ENCODE results near the gene MYOM1.

Gene MYOM1

GRCh38 chr18:3114026-3114425 is 105.7 kb downstream of the MYOM1 start:
- no peak for DNase-seq

DNA sequence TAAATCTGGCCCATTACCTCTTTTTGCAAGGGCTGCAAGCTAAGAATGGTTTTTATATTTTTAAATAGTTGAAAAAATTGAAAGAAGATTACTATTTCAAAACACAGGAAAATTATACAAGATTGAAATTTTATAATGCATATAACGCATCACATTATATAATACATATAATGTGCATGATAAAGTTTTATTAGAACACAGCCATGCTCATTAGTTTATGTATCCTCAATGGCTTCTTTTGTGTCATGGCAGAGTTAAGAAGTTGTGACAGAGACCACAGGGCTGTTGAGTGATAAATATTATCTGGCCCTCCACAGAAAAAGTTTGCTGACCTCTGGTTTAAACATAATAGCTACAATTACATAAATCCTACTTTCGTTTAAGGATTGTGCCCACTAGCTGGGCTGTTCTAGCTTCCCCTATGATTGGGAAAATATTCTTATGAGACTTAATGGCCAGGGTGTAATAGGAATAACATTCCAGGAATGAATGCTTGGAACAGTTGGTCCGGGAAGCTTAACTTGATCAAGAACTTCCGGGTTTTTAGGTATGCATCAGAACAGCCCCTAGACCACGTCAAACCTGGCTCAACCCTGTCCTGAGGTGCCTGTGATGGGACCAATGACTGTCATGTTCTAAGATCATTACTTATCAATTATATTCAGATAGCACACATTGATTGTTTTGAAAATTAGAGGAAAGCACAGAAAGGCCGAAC is 108.1 kb downstream of the MYOM1 start:
- DNase-seq = no peak

DNA sequence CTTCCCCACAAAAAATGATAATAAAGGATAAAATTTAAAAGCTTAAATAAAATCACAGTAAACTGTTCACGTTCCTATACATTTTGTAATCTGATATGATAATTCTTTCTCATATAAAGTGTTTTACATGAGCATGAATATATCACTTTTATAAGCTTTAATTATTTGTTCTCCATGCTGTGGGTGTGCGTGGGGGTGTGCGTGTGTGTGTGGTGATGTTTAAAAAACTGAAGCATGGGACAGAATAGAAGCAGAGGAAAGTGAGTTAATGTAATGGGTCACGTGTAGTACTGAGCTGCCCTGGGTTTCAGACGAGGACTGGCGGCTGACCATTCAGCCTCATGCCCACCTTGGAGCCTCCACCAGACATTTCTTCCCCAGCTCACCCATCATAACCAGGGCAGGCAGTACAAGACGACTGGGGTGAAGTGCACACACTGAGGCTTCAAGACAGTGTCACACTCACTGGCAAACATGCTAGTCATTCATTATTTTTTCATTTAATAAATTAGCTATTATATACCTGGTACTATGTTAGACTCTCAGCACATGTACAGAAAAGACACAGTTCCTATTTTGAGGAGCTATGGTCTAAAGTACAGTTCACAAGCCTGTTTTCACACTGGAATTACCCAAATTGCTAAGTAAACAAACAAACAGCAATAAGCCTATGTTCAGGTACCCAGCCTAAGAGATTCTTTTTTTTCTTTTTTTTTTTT is 109.6 kb downstream of the MYOM1 start:
- no peak for DNase-seq

DNA sequence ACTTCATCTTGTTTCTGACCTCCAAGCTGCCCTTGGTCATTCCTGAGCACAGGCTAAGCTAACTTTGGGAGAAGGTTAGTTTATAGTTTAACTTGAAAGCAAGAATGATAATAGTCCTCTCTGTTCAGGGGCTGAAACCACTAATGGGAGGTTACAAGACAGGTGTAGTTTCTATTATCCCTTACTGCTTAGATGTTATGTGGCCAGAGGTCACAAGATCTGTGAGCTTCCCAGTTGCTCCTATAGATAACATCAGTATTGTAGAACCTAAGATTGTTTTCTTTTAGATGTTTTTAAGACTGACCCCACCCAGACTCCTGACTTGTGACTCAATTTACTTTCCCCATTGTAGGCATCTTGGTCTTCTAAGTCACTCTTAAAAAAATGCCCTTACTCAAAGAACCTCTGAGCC is 112.0 kb downstream of the MYOM1 start:
- no peak for DNase-seq

DNA sequence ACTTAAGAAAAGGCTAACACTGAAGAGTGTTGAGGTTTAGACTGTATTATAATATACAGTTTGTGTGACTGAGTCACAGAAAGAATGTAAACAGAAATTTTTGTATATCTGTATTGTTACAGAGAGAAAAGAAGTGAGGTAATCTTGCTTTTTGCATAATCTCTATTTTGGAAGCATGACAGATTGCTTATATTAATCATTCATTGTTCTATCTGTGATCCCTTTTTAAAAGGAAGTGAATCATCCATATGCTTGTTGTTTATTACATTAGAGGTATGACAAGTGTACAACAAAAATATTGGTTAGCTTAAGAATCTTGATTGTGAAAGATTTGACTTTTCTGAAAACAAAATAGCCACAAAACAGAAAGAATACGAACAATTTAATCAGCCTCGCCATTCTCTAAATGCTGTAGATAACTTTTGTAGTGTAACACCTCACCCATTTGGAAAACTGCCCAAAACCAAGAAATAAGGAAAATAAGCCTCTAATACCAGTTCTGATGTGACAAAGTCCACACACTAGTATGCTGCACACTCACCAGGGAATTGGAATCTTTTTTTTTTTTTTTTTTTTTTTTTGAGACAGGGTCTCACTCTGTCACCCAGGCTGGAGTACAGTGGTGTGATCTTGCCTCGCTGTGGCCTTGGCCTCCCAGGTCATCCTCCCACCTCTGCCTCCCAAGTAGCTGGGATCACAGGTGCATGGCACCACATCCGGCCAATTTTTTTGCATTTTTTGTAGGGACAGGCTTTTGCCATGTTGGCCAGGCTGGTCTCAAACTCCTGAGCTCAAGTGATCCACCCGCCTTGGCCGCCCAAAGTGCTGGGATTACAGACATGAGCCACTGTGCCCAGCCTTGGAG is 115.3 kb downstream of the MYOM1 start:
- peak; percentile 20 for DNase-seq

- no peak for DNase-seq
Observed at GRCh38 chr18:3103576-3103975, 116.2 kb downstream of the MYOM1 start.

- no peak for DNase-seq
Observed at GRCh38 chr18:3102983-3103382, 116.8 kb downstream of the MYOM1 start.

- DNase-seq = no peak
Observed at GRCh38 chr18:3100498-3101132, 119.2 kb downstream of the MYOM1 start.

DNA sequence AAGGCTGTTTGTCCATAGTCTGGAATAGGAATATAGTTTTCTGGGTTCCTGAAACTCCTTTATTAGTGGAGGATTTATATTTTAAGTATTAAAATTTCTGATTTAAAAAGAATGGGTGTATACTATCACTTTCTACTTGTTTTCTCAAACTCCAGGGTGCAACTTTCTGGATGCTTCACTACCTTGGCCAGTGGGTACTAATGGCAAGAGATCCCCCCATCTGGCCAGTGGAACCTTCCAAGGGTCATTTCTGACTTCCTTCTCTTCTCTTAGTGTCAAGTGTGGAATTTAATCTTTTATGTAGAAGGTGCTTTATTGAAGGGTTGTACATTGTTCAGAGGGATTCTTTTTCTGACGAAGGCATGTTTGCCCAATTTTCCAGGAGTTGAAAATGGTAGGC is 120.4 kb downstream of the MYOM1 start:
- no peak for DNase-seq

- DNase-seq = no peak
Observed at GRCh38 chr18:3097082-3097481, 122.7 kb downstream of the MYOM1 start.

DNA sequence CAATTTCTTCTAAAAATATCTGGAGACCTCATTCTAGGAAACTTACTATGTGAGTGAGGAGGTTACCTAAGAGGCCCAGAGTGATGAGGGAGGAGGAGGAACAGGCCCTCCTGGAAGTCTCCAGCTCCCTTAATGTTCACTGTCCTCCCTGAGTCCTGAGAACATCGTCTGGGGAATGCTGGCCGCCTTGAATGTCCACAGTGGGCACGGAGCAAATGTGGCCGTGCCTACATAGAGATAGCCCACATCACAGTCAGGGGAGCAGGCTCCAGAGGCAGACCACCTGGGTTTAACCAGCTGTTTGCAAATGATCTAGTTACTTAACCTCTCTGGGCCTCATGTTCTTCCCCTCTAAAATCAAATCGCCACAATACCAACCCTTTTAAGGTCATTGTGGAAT is 123.8 kb downstream of the MYOM1 start:
- DNase-seq = no peak

DNA sequence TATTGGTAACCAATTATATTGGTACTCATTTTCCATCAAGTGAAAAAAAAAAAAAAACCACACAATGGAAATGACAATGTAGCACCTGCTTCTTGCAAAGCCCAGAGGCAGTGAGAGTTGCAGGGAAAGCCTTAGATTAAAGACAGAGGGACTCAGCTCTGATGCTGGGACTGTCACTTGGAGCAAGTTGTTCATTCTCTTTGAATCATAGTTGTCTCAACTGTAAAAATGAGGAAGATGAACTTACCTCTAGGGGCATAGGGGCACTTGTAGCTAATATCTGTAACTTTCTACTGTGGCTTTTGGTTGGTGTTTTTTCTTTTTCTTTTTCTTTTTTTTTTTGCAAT is 125.5 kb downstream of the MYOM1 start:
- DNase-seq = no peak

DNA sequence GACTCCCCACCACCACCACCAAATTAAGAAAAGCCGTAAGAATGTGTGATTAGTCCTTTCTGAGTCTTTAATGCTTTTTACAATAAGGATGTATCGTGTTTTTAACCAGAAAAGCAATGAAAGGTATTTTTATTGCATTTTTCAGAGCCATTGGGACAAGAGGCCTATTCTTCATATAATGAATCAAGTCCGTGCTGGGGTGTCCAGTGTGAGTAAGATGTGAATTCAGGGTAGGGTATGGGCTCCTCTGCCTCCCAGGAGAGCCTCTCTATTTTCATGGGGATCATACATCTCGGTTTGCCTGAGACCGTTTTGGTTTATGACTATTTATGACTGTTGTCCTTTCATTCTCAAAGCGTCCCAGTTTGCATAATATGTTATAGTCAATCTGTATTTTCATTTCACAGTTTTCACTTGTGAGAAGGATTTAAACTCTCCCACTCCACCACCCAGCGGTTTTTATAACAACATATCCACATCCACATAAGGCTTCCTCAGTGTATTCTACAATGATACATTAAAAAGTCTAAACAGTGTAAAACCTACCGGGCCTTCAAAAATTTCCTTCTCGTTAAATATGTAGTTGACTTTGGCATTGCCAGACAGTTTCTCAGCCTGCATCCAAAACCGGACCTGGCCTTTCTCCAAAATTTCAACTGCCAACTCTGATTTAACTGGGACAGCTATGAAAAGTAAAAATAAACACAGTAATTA is 126.0 kb downstream of the MYOM1 start:
- DNase-seq = peak; percentile 37

DNA sequence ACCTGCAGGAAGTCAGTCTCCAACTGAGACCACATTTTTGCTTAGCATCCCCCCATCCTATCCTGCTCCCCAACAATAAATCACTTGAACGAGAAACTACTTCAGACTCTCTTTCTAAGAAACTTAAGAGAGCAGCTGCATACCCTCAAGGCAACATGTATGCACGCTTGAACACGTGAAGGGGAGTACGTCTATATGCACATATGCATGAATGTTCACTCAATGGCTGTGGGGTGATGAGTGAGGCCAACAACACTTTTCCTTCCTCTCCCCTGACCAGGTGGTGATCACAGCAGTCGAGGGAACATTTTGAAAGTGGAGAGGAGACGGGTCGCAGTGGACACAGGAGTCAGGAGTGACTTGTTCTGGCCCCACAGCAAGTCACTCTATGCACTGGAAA is 127.0 kb downstream of the MYOM1 start:
- no peak for DNase-seq

GRCh38 chr18:3089579-3089978 is 130.2 kb downstream of the MYOM1 start:
- DNase-seq = no peak

DNA sequence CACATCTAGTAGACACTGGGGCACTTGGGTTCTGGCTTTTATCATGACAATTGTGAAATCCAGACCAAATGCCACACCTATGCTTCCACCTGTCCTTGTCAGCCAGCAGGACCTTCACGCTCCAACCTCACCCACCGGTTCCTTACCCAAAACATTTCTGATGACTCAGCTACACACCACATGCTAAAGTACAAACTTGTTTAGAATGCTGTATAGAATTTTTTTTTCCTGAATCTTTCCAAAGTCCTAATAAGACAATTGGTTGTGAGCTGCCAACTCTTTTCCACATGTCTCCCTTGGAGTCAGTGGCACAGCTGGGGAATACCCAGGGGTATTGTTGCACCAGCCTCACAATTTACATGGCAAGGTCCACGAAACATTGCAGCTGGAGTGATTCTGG is 131.3 kb downstream of the MYOM1 start:
- no peak for DNase-seq

GRCh38 chr18:3086871-3087270 is 132.9 kb downstream of the MYOM1 start:
- DNase-seq = no peak

GRCh38 chr18:3085612-3086011 is 134.2 kb downstream of the MYOM1 start:
- no peak for DNase-seq

GRCh38 chr18:3084206-3084605 is 135.6 kb downstream of the MYOM1 start:
- no peak for DNase-seq

- DNase-seq = no peak
Observed at GRCh38 chr18:3083766-3084165, 136.0 kb downstream of the MYOM1 start.

GRCh38 chr18:3081584-3081991 is 138.2 kb downstream of the MYOM1 start:
- DNase-seq = no peak

DNA sequence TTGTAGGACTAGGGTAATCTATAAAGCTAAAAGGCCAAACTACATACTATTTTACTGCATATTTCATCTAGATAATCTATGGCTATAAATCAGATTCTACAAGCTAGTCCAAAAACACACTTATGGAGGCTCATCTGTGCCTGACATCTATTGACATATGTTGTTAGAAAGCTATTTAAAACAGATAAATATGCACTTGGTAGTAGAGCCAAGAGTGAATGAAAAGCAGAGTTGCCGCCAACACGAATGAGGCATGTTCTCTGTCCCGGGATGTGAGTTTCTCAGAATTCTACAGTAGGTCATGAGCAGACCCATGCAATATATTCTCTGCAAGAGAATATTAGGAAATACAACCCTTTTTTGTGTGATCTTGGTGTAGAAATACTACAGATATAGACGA is 140.1 kb downstream of the MYOM1 start:
- no peak for DNase-seq

DNA sequence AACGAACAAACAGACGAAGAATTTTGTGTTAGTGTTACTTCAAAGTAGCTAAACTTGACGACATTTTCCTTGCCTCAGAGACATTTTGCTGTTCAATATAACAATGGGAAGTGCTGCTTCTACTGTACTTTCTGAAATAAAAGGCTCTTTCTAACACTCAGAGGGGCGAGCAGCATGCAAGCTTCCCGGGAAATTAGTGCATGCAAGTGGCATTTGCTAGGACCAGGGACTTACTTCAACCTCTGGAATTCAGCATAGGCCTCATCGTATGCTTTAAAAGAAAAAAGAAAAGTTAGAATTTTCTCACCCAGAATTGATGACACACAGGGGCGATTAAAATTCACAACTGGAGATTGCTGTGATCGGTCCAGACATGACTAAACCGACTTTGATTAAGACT is 144.3 kb downstream of the MYOM1 start:
- DNase-seq = peak; percentile 35
